Vagina (tissue), 2 donors: Measurements from ENCODE around the gene CLEC4D. TPM values are rescaled to one million over a fixed set of nuclear protein-coding genes. Genes with fewer than 3 reads are reported as not detected.

Experiments used
- DNase-seq, 2 donors: peaks; one replicate each; pipeline ENCODE4 v3.0.0-alpha.2; 2017; ENCODE audit errors: extremely low spot score in 2 of 2
- H3K27ac ChIP-seq: fragments of 200-600 bp; sonication (generic); one replicate; pipeline ENCODE4 v1.5.1; 2019
- H3K27me3 ChIP-seq: fragments of 200-600 bp; sonication (generic); one replicate; pipeline ENCODE4 v1.5.1; 2019
- H3K36me3 ChIP-seq, 2 donors: fragments of 200-600 bp; sonication (generic); one replicate each; pipeline ENCODE4 v1.5.1; 2017 to 2019
- H3K4me1 ChIP-seq: fragments of 200-600 bp; sonication (generic); one replicate; pipeline ENCODE4 v1.5.1; 2019
- H3K4me3 ChIP-seq, 2 donors: fragments of 200-600 bp; sonication (generic); 1 replicate in 1 of 2; 2 replicates in 1 of 2; pipeline ENCODE4 v1.5.1; 2016 to 2019
- H3K9me3 ChIP-seq: fragments of 200-600 bp; sonication (generic); one replicate; pipeline ENCODE4 v1.5.1; 2019
- POLR2A ChIP-seq, 2 donors: fragments of 450-650 bp; IDR thresholded peaks; one replicate each; pipeline ENCODE4 v1.6.1; 2017; ENCODE audit warnings: antibody characterized with exemption in 2 of 2, mild to moderate bottlenecking in 2 of 2, moderate library complexity in 2 of 2
- POLR2AphosphoS5 ChIP-seq, 2 donors: sonication (generic); formaldehyde crosslinking; IDR thresholded peaks; one replicate each; pipeline ENCODE4 v1.9.0; 2017; ENCODE audit warnings: antibody characterized with exemption in 2 of 2, mild to moderate bottlenecking in 2 of 2, low read depth in 1 of 2; ENCODE audit not compliant: insufficient read depth in 1 of 2
- intact Hi-C: fragments of 100-400 bp; cut with DNase I; formaldehyde crosslinking; loops from one replicate; pipeline ENCODE4 v1.15.1; 2023
- total RNA-seq: library from RNA; depleted of rRNA; stranded (reverse); fragments of >200 nt; gene quantifications from one replicate; pipeline ENCODE4 v1.2.3, GENCODE V29; 2016
- TF ChIP-seq, protein P1 (sequence below), 3 experiments: fragments of 450-650 bp in 2 of 3; fragments of 200-600 bp in 1 of 3; sonication (generic) in 1 of 3; IDR thresholded peaks; one replicate each; pipeline ENCODE4 v1.5.1; 2017 to 2019; ENCODE audit warnings: antibody characterized with exemption in 3 of 3, mild to moderate bottlenecking in 2 of 3, moderate library complexity in 2 of 3

The CLEC4D gene
- total RNA-seq = not detected

DNA sequence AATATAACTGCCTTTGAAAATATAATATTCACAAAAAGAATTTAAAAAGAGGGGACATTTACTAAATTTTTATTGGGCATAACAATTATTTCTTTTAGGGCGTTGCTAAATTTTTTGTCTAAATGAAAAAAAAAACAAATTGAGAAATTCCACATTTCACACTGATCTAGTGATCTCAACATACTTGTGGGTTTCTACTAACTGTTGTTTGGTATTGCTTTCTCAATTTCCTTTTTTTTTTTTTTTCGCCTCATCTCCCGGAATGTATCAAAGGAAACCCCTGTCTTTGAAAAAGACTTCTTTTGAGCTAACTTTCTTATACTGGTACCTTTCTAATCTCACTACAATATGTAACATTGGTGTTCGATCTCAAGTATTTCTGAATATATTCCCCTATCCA, at the start of gene CLEC4D:
TSS of gene CLEC4D (plus strand) at position 248 of the 400 bp plus-strand sequence. CDS start 230 bp downstream, outside the sequence.
- intact Hi-C loops = no loop called here
- H3K27ac ChIP-seq = no peak within 1 kb of the TSS
- TF ChIP-seq POLR2A (IDR thresholded peaks at IDR 0.05) = no peak
- no peak within 1 kb of the TSS for H3K4me3 ChIP-seq
- H3K36me3 ChIP-seq = no peaks in the 10 kb centered on the region
- no peaks in the 10 kb centered on the region for H3K27me3 ChIP-seq
- DNase-seq = no peak
- H3K9me3 ChIP-seq = no peaks in the 10 kb centered on the region
- no peaks in the 10 kb centered on the region for H3K4me1 ChIP-seq

DNA sequence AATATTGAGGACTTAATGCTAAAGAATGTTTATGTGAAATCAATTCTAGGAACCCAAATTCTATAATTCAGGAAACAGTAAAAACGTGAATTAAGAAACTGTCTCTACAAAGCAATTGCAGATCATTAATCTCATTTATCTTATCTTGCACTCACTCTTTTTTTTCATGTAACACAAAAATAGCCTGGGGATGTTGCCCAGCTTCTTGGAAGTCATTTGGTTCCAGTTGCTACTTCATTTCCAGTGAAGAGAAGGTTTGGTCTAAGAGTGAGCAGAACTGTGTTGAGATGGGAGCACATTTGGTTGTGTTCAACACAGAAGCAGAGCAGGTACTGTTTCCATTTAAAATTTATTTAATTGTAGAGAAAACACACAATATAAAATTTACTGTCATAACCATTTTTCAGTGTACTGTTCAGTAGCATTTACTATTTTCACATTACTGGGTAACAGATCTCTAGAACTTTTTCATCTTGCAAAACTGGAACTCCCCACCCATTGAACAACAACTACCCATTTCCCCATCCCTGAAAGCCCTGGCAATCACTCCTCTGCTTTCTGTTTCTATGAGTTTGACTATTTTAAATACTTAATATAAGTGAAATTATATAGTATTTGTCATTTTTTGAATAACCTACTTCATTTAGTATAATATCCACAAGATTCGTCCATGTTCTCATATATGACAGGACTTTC, 47.9 kb upstream of the CLEC4D start:
- H3K27me3 ChIP-seq = no peaks in the 10 kb centered on the region
- no peaks in the 10 kb centered on the region for H3K4me1 ChIP-seq
- H3K9me3 ChIP-seq = no peaks in the 10 kb centered on the region
- no peak for TF ChIP-seq POLR2AphosphoS5 (IDR thresholded peaks at IDR 0.05; ENCODE audit: insufficient read depth in 1 of 2, low read depth in 1 of 2)
- H3K36me3 ChIP-seq = no peaks in the 10 kb centered on the region
- no peak overlapping the region for H3K4me3 ChIP-seq
- no peak for DNase-seq
- H3K27ac ChIP-seq = no peak overlapping the region
- intact Hi-C loops = no loop called here

DNA sequence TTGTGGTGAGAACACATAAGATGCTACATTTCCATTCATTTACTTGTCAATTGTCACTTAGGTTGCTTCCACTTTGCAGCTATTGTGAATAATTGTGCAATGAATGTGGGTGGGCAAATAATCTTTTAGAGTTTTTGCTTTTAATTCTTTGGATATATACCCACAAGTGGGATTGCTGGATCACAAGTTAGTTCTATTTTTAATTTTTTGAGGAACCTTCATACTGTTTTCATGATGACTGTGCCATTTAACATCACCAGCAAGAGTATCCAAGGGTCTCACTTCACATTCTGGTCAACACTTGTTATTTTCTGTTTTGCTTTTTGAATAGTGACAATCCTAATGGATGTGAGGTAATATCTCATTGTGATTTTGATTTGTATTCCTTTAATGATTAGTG, 47.1 kb upstream of the CLEC4D start:
- no peaks in the 10 kb centered on the region for H3K4me1 ChIP-seq
- no peaks in the 10 kb centered on the region for H3K27me3 ChIP-seq
- no peaks in the 10 kb centered on the region for H3K36me3 ChIP-seq
- H3K27ac ChIP-seq = no peak overlapping the region
- no peak overlapping the region for H3K4me3 ChIP-seq
- H3K9me3 ChIP-seq = no peaks in the 10 kb centered on the region
- intact Hi-C loops = no loop called here
- DNase-seq = no peak
- TF ChIP-seq, protein P1, sequence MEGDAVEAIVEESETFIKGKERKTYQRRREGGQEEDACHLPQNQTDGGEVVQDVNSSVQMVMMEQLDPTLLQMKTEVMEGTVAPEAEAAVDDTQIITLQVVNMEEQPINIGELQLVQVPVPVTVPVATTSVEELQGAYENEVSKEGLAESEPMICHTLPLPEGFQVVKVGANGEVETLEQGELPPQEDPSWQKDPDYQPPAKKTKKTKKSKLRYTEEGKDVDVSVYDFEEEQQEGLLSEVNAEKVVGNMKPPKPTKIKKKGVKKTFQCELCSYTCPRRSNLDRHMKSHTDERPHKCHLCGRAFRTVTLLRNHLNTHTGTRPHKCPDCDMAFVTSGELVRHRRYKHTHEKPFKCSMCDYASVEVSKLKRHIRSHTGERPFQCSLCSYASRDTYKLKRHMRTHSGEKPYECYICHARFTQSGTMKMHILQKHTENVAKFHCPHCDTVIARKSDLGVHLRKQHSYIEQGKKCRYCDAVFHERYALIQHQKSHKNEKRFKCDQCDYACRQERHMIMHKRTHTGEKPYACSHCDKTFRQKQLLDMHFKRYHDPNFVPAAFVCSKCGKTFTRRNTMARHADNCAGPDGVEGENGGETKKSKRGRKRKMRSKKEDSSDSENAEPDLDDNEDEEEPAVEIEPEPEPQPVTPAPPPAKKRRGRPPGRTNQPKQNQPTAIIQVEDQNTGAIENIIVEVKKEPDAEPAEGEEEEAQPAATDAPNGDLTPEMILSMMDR (IDR thresholded peaks at IDR 0.05) = no peak
- TF ChIP-seq POLR2A (IDR thresholded peaks at IDR 0.05) = no peak
- no peak for TF ChIP-seq POLR2AphosphoS5 (IDR thresholded peaks at IDR 0.05; ENCODE audit: insufficient read depth in 1 of 2, low read depth in 1 of 2)

DNA sequence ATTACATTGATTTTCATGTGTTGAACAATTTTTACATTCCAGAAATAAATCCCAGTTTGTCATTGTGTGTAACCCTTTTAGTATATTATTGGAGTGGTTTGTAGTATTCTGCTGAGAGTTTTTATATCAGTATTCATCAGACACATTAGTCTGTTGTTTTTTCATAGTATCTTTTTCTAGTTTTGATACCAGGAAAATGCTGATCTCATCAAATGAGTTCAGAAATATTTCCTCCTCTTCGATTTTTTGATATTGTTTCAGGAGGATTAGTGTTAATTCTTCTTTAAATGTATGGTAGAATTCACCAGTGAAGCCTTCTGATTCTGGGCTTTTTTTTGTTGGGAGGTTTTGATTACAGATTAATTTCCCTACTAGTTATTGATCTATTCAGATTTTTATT, 42.2 kb upstream of the CLEC4D start:
- Histone ChIP-seq H3K9me3 (no peaks in the 10 kb centered on the region), H3K4me3 (no peak overlapping the region), H3K27ac (no peak overlapping the region), H3K27me3 (no peaks in the 10 kb centered on the region), H3K4me1 (no peaks in the 10 kb centered on the region), H3K36me3 (no peaks in the 10 kb centered on the region)
- DNase-seq = no peak
- no peak for TF ChIP-seq POLR2A (IDR thresholded peaks at IDR 0.05)
- TF ChIP-seq POLR2AphosphoS5 (IDR thresholded peaks at IDR 0.05; ENCODE audit: insufficient read depth in 1 of 2, low read depth in 1 of 2) = no peak
- TF ChIP-seq, protein P1 (IDR thresholded peaks at IDR 0.05) = no peak
- intact Hi-C loops = no loop called here

DNA sequence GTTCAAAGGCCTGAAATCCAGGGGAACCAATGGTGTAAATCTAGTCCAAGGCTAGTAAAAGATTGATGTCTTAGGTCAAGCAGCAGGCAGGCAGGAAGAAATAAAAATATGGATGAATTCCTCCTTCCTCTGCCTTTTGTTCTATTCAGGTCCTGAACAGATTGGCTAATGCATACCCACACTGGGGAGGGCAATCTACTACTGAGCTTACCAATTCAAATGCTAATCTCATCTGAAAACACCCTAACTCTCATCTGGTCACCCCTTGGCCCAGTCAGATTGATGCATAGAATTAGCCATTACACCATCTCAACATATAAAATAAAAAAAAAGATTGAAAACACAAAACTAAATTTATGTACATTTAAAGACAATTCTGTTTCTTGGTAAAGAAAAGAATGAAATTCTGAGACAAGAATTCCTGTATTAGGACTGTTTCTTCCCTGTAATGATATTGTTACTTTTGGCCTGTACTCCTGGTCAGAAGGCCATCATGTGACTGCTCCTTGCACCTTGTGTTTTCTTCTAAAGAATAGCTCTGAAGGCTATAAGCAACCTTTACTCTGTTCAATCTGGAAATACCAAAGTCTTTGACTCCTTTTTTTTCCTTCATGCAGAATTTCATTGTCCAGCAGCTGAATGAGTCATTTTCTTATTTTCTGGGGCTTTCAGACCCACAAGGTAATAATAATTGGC, 37.6 kb upstream of the CLEC4D start:
- Histone ChIP-seq H3K27me3 (no peaks in the 10 kb centered on the region), H3K4me1 (no peaks in the 10 kb centered on the region), H3K27ac (no peak overlapping the region), H3K9me3 (no peaks in the 10 kb centered on the region), H3K36me3 (no peaks in the 10 kb centered on the region), H3K4me3 (no peak overlapping the region)
- DNase-seq = no peak
- TF ChIP-seq, protein P1 (IDR thresholded peaks at IDR 0.05) = no peak
- no peak for TF ChIP-seq POLR2AphosphoS5 (IDR thresholded peaks at IDR 0.05; ENCODE audit: insufficient read depth in 1 of 2, low read depth in 1 of 2)
- TF ChIP-seq POLR2A (IDR thresholded peaks at IDR 0.05) = no peak
- intact Hi-C loops = no loop called here

DNA sequence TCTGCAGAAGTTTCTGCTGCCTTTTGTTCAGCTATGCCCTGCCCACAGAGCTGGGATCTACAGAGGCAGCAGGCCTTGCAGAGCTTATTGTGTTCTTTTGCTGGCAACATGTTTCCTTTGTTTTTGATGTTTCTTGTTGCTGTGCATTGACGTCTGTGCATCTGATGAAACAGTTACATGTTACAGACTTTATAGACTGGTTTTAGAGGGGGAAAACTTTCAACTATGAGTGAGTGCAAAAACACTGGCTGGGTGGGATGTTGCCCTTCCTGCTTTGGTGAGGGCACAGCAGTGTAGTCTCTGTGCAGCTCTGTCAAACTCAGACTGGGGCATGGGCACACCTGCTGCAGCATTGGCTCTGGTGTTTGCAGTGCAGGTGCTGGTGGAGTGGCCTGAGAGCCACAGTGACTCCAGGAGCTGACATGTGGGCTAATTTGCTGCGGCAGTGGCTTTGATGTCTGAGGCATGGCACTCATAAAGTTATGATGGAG, 30.7 kb upstream of the CLEC4D start:
- H3K4me1 ChIP-seq = no peaks in the 10 kb centered on the region
- DNase-seq = no peak
- H3K4me3 ChIP-seq = no peak overlapping the region
- H3K36me3 ChIP-seq = no peaks in the 10 kb centered on the region
- H3K9me3 ChIP-seq = no peaks in the 10 kb centered on the region
- no peak overlapping the region for H3K27ac ChIP-seq
- TF ChIP-seq POLR2AphosphoS5 (IDR thresholded peaks at IDR 0.05; ENCODE audit: insufficient read depth in 1 of 2, low read depth in 1 of 2) = no peak
- TF ChIP-seq POLR2A (IDR thresholded peaks at IDR 0.05) = no peak
- TF ChIP-seq, protein P1 (IDR thresholded peaks at IDR 0.05) = no peak
- no peaks in the 10 kb centered on the region for H3K27me3 ChIP-seq
- intact Hi-C loops = no loop called here
